HG02885 (cell line): ENCODE measurements around the gene P2RY4.
"Not testable (repeated sequence)": the region's sequence is repeated elsewhere in the genome, so short reads cannot be mapped to it uniquely, and the experiment has no call there.

ENCODE experiments used
- ATAC-seq: cut with Tn5 transposase; IDR thresholded peaks from one replicate; pipeline ENCODE4 v1.9.1; 2021; ENCODE audit warnings: mild to moderate bottlenecking; ENCODE audit not compliant: unreplicated experiment, poor library complexity

Gene P2RY4

DNA sequence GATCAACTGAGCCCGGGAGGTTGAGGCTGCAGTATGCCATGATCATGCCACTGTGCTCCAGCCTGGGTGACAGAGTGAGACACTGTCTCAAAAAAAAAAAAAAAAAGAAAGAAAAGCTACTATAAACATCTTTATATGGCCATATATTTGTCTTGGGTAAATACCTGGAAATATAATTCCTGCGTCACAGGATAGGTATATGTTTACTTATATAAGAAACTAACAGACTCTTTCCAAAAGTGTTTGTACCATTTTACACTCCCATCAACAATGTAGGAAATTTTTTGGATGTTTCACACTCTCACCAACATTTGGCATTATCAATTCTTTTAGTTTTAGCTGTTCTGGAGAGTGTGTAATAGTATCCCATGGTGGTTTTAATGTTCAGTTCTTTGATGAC is 12.8 kb downstream of the P2RY4 start:
- ATAC-seq, result no peak

DNA sequence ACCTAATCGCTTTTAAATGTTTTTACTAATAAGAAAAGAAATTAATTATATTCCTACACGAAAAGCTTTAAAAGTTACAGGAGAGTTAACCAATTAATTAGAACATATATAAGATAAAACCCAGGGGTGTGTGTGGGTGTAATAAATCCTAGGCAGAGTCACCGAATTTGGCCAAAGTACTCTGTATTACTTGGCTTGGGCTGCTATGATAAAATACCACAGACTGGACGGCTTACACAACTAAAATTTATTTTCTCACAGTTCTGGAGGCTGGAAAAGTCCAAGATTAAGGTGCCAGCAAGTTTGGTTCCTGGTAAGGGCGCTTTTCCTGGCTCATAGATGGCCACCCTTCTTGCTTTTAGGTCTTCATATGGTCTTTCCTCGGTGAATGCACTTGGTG is 15.1 kb downstream of the P2RY4 start:
- no peak for ATAC-seq

DNA sequence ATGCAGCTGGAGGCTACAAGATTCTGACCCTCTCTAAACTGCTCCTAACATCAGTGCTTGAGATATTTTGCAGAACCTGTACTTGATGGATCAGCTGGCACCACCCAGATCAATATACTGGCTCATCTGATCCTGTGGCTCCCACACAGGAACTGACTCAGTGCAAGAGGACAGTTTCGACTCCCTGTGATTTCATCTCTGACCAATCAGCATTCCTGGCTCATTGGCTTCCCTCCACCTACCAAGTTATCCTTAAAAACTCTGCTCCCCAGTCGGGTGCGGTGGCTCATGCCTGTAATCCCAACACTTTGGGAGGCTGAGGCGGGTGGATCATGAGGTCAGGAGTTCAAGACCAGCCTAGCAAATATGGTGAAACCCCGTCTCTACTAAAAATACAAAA is 16.4 kb downstream of the P2RY4 start:
- not testable (repeated sequence) for ATAC-seq

DNA sequence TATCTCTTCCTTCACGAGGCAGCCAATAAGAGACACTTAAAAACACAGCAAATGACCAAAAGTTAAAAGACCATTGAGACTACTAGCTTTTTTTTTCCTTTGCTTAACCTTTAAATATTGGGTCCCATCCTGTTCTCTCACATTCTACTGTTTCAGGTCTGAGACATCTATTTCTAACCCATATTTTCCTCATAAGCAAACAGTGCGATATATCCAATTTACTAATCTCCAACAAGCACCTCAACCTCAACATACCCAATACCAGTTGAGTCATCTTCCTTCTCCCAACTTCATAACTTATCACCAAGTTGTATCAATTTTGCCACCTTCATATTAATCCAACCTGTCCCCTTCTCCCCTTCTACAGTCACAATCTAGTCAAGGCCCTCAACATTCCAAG is 18.5 kb downstream of the P2RY4 start:
- no peak for ATAC-seq

DNA sequence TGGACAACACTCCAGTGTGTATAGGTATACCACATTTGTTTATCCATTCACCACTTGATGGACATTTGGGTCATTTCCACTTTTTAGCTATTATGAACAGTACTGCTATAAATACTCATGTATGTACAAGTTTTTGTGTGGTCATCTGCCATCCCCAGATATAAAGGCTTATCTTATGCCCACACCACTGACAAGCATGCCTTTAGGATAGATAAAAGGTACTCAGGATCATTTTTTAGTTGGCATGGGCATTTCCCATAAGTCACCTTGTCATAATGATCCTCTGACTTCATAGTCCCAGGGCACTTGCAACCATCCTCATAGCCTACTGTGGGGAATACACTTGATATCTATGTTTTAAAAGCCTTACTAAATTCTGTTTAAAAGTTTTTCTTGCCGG is 19.3 kb downstream of the P2RY4 start:
- no peak for ATAC-seq

DNA sequence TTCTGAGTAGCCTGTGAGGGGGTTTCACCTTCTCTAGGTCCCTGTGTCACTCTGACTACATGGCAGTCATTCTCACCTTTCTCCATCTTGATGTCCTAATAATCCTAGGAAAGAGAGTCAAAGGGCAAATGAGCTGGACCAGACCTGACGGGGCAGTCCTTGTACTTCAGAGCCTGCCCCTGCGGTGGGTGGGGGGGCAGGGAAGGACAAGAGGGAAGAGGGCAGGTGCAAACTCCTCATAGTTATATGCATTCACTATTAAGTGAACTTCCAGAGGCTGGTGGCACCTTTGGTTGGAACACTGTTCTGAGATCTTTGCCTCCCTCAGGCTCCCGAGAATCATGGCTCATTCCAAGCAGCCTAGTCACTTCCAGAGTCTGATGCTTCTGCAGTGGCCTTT is 25.6 kb downstream of the P2RY4 start, which contains the start of gene AWAT1:
Gene AWAT1 (plus strand): TSS at position 301 of the 400 bp plus-strand sequence. CDS start 41 bp downstream, at position 342.
- no peak for ATAC-seq

DNA sequence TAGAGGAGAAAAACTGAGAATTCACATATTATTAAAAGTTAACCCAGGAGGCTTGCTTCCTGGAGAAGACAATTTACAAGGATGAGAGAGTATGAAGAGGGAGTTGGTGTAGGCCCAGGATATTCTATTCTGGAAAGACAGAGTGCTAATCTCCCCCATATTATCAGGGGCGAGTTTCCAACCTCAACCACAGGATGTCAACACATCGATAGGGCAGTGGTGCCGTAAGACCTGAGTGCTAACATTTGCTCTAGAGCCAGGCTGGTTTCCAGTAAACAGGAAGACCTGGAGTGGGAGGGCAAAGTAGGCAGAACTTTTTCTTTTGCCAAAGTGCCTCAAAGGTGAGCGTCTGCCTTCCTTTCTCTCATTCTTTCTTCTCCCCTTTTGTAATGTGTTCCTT is 28.3 kb downstream of the P2RY4 start:
- ATAC-seq, result no peak

DNA sequence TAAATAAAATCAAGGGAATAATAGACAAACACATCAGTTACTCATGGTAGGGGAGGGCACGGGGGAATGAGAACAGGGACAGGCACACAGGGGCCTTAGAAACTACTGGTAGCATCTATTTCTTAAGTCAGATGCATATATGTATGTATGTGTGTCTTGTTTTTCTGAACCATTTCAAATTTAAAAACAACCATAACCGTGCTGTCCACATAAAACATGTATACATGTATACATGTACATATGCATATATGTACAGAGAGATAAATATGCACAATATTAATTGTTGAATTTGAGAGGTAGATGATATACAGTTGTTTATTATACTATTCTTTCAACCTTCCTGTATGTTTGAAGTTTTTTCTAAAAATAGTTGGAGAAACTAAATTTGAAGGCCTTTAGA is 33.3 kb downstream of the P2RY4 start:
- ATAC-seq, result no peak

DNA sequence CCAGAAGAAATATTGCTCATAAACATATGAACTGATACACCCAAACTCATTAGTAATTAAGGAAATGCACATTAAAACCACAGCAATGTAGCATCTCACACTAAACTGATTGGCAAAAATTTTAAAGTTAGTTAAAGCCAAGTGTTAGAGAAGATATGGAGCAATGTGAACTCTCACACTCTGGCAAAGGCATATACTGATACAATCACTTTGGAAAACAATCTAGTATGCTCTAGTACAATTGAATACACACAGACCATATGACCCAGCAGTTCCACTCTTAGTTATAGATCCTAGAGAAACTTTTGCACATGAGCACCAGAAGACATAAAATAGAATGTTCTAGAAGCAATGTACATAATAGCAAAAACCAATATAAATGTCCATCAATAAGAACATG is 34.0 kb downstream of the P2RY4 start:
- ATAC-seq, result no peak

DNA sequence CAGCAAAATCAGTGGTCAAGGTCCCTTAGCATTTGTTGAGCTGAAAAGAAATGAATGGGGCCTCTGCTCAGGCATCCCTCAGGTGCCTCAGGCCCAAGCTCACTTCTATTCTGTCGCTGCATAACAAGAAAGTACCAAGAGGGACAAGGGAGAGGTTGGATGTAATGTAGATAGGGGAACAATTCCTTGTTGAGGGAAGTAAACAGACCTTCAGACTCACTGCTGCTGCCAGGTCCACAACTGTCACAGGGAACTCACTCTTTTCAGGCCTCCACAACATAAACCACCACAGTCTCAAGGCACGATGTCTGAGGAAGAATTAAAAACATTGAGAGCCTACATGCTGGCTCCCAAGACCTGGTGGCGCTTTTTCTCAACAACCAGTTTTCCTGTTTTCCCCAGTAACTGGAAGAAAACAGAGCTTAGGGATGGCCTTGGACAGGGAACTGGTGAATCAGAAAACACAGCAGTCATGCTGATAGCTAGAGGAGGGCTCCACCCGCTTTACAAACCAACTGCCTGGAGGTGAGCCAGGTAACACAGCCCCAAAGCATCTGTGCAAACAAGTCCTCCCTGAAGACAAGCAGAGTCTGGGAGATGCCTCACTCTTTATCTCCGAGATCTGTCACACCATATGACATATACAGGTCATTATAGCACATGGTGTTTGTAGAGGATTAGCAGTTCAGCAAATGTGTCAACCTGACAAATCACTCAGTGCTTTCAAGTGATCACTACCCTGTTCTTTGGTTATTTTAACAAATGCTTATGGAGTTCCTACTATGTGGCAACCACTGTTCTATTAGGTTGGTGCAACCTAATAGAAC is 39.9 kb downstream of the P2RY4 start:
- ATAC-seq, result no peak

DNA sequence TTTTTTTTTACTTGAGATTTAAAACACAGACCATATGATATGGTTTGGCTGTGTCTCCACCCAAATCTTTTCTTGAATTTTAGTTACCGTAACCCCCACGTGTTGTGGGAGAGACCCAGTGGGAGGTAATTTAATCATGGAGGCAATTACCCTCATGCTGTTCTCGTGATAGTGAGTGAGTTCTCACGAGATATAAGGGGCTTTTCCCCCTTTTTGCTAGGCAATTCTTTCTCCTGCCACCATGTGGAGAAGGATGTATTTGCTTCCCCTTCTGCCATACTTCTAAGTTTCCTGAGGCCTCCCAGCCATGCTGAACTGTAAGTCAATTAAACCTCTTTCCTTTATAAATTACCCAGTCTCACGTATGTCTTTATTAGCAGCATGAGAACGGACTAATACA is 50.4 kb downstream of the P2RY4 start:
- ATAC-seq, result not testable (repeated sequence)

DNA sequence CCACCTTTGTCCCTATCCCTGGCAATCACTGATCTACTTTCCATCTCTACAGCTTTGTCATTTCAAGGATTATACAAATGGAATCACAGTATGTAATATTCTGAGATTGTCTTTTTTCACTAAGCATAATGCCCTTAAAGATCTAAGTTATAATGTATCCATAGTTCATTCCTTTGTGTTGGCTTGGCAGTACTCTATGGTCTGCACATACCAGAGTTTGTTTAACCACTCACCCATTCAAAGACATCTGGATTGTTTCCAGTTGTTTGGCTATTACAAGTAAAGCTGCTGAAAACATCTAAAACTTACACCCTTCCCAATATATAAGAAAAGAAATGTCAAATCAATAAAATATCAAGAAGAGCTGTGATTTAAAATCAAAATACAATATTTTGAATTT is 51.5 kb downstream of the P2RY4 start:
- ATAC-seq, result no peak
